Right renal cortex interstitium (tissue), 3 donors: Measurements from ENCODE around the gene ZC2HC1B. TPM values are rescaled to one million over a fixed set of nuclear protein-coding genes. Genes with fewer than 3 reads are reported as not detected.

ENCODE experiments used
- DNase-seq, 3 donors: peaks; one replicate each; pipeline ENCODE4 v3.0.0-alpha.2; 2013; ENCODE audit warnings: low read depth in 3 of 3, low spot score in 2 of 3
- polyA plus RNA-seq, 3 donors: library from polyadenylated mRNA; unstranded; fragments of 120-200 nt; gene quantifications; one replicate each; pipeline ENCODE4 v1.2.1, GENCODE V29; 2013; ENCODE audit not compliant: insufficient read length in 3 of 3

The ZC2HC1B gene
- polyA plus RNA-seq, 3 donors = not detected

GRCh38 chr6:143958839-143959399 lies 94.6 kb downstream of the ZC2HC1B start:
- no peak for DNase-seq

DNA sequence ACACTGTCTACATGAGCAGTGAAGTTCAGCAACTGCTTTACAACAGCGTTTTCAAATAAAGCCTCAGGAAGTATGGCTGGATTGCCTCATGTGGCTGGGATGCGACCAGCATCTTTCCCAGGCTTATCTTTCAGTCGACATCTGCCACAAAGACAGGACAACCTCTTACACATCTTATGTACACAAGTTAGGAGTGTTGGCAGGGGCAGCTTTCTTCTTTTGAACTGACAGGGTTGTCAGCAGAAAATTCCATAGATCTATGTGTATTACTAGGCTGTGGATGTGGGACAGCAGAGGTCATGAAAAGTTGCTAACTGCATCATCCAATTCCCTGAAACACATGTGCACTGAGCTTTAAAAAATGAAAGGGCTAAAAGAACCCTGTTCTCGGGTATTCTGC lies 95.7 kb downstream of the ZC2HC1B start:
- DNase-seq = no peak

DNA sequence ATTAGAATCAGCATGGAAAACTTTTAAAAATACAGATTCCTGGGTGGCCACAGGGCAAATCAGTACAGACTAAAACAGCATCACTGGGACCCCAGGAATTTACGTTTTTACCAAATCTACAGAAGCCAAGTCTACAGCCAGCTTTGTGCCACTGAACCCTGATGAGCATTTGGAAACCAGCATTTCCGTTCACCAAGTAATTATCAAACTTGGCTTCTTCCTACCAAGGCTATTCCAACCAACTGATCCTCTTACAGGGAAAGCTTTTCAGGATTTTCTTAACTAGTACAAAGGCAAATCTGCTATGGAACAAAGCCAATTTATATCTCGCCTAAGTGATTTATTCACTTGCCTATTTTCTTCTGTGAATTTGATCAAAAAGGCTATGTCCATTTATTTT lies 96.8 kb downstream of the ZC2HC1B start:
- DNase-seq = no peak

DNA sequence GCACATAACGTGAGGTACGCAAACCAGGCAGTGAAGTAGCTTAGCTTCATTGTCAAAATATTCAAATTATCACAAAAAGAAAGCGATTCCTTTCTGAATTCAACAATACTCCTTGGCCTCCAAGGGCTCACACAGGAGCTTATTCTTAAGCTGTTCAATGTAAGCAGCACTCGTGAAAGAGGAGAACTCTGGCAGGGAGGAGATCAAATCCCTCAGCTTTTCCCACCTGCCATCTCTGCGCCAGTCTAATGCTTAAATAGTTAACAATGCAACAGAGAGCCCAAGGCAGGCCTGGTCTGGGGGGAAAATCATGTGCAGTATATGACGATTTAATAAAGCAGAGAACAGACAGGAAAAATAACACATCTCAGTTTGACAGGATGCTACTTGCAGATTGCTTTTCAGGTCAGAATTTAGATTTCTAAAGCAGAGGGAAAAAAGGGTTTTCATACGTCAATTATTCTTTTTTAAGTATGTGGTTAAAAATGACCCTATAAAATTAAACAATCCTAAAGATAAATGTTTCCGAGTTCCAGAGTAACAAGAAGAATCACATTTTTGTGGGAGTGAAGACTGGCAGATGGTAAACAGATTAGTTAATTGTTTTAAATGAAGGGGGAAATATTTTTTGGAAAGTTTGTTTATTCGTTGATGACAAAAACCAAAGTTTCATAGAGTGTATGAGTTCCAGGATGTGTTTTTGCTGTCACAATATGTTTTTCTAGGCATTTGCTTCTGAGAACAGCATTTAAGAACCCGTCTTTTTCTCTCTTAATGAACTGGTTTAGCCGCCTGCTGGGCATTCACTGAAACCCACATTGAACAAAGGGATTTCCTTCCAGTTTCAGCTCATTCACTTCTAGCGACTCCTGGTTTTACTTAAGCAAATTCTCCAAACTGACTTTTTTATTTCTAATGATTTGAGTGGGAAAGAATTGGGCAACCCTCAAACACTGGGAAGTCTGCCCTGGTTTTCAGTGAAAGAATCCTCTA lies 97.9 kb downstream of the ZC2HC1B start:
- no peak for DNase-seq

DNA sequence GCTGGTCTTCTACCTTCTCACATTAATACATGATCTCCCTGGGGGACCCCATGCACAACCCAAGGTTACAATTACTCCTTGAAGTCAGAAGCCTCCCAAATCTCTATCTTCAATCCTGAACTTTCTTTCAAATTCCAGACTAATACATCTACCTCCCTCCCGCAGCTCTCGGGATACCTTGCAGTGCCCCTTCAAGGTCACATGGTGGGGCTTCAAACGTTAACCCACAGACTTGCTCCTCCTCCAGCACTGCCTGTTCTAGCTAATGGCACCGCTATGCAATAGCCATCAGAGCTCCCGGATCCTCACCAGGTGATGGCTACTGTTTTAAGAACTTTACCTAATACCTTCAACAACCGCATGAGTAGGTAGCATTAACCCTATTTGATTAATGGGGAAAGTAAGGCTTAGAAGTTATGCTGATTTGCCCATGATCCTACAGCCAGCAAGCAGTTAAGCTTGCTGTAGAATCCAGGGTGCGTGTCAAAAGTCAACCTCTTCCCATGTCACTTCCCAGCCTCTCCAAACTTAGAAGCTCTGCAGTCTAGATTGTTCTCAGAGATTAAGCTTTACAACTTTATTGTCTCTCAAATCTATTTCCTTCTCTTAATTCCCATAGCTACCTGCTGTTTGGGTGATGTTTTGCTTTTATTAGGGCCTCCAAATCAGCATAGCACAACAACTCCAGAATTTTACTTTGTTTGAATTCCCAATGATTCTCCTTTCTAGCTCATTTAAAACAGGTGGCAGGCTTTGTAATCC lies 99.1 kb downstream of the ZC2HC1B start:
- no peak for DNase-seq

- DNase-seq = no peak
Measured at GRCh38 chr6:143964674-143965081, 100.4 kb downstream of the ZC2HC1B start.

DNA sequence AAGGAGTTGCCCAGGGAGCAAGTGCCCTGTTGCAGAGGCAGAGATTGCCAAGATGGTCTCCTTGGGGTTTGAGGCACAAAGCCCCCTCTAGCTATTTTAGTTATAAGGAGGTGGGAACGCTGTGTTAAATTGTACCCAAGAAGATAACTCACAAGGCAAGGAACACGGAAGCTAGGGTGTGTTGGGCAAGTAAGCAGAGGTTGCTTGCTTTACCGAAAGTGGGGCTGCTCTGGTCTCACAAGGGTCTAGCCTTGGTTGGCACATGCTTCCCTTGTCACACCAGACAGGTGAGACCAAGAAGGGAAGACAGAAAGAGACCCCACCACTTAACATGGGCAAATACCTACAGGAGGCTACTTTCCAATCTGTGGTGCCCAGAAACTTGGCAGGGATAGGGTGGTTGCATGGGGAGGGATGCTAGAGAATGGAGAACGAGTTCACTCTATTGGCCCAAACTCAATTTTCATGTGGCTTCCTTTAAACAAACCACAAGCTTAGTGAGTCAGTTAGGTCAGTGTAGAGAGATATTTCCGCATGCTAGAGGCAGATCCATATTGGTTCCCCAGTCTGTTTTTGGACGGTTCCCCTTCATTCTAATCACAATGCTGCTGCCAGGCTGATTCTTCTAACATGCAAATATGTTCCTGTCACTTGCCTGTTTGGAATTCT lies 101.4 kb downstream of the ZC2HC1B start:
- DNase-seq = no peak

GRCh38 chr6:143966312-143966711 lies 102.0 kb downstream of the ZC2HC1B start:
- no peak for DNase-seq

DNA sequence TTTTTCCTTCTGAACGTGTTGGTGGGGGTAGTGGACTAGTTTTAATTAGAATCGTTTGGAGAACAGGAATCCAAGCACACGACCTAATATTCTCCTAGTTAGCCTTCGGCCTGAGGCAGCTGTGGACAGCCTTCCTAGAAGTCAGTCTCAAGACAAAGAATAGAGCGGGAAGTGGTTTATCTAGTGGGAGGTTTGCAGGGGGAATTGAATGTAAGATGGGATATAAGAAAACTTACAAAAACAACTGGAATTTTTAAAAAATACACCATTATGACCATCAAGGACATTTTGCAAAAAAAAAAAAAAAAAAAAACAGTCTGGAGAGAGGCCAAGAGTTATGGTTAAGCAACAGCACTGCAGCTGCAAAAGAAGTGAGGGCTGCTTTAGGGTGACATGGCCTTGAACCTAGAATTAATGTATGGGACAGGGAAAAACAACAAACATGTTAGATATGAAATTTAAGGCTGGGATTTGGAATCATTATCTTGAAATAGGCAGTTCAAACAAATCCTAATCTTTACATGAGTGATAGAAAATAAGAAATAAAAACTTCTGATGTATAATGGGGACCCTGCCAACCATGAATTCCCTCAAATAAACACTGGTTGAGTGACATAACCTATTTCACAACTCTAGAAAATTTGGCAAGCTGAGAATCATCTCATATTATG lies 103.6 kb downstream of the ZC2HC1B start:
- no peak for DNase-seq

DNA sequence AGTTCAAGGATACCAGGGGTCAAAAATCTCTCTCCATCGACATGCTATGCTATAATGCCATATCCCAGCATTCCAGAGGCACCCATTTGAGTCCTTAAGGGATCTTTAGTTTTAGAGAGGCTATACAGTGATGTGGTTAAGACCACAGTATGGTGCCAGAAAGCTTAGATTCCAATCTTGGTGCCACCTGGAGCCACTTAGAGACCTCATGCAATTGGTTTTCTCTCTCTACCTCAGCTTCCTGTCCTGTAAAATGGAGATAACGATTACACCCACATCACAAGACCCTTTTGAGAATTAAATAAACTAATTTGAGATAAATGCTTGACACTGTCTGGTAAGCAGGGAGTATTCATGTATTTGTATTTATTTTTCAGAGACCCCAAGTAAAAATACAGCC lies 104.8 kb downstream of the ZC2HC1B start:
- no peak for DNase-seq

DNA sequence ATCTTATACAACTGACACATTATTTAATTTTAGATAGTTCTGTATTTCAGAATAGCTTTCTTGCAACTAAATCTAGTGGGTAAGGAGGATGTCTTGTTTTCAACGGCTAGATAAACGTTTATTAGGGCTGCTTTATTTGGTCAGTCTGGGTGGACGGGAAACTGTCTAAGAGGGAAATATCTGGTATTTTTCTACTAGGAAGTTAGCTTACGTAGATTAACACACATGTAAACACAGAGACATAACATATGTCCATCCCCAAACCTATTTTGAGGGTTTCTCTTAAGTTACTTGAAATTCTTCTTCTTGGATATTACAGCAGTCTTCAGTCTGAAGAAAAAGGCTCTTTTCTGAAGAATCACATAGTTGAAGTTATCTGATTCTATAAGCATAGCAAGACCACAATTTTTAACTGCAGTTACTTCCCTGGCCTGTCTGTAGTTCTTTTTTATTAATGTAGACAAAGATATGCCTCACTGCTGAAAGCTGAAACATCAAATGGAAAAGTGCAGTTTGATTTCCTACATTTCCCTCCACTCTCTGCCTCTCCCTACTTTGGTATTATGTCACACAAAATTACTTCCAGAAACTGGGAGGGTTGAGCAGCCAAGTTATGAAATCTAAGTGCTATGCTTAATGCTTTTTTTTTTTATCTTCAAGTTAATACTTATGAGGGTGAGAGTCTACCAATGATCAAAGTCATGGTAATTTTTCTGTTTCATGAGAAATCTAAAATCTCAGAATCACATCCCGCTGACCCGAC lies 106.4 kb downstream of the ZC2HC1B start:
- DNase-seq = no peak

GRCh38 chr6:143971482-143972205 lies 107.4 kb downstream of the ZC2HC1B start:
- DNase-seq = no peak

DNA sequence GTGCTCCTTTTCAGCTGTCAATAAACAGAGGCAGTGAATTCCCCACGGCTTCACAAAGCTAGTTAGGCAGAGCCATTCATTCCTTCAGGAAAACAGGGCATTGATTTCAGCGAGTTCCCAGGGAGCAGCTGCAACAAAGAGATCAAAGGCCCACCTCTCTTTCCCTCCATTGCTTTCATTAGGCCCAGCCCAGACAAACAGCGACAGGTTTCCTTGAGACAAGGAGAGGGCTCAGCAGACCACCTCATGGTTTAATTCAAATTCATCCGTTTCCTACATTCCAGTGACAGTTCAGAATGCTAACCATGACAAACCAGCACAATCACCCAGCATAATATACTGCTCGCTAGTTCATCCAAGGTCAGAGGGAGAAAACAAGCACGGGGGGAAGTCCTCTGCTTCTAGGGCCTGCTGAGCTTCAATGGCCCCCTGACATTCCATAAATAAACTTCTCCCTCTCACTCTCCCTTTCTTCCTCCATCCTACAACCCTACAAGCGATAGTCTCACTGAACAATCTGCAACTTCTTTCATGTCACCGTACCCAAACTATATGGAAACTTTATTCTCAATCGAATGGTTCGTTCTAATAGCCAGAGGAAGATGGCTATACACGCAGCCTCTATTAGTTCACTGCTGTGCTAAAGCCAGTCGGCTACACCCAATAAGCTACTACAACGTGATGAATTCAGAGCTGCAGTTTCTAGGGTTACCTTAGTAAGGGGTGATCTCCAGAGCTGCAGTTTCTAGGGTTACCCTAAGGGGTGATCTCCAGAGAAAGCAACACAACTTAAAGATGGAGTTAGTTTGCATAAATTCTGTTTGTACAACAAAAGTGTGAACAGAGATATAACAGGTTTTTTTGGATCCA lies 109.1 kb downstream of the ZC2HC1B start:
- no peak for DNase-seq

DNA sequence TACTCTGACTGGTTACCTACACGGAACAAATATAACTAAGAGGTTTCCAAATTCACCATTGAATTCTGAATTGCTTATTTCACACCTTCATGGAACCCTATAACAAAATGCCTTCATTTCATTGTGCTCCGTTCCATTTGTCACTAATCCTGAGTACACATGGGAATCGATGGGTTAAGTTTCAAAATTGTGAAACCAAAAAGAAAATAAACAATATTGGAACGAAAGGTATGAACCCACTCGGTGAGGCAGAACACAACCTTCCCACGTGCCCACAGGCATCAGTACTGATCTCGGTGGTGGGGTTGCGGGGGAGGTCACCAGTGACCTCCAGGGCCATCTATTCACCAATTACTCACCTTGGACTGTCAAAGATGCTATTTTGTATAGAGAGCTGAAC lies 109.8 kb downstream of the ZC2HC1B start:
- DNase-seq = no peak

DNA sequence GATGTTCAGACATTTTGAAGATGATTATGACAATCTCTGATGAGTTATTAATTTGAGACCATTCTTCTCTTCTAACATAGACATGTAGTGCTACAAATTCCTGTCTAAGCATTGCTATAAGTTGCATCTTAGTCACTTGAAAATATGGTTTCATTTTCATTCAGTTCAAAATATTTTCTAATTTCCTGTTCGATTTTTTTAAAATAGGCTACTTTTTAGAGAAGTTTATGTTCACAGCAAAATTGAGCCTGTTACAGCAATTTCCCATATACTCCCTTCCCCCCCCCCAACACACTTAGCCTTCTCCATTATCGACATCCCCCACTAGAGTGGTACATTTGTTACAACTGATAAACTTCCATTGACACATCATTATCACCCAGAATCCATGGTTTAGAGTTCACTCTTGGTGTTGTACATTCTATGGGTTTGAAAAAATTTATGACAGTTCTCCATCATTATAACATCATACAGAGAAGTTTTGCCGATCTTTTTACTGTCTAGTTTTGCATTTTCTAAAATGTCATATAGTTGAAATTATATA lies 112.6 kb downstream of the ZC2HC1B start:
- DNase-seq = no peak

GRCh38 chr6:143980921-143981320 lies 116.6 kb downstream of the ZC2HC1B start:
- DNase-seq = no peak

- DNase-seq = no peak
Measured at GRCh38 chr6:143982968-143983367, 118.7 kb downstream of the ZC2HC1B start.

GRCh38 chr6:143984666-143985065 lies 120.4 kb downstream of the ZC2HC1B start:
- DNase-seq = no peak
